Activated CD4-positive, alpha-beta T cell treated with anti-CD3 and anti-CD28 coated beads, Interleukin-2, Interleukin-4, amounts not matched to agents 100 ng/mL and 50 ng/mL, durations not matched to agents 16 hours and 8 hours (primary cell): ENCODE data around the gene CNFN.

ENCODE experiments used
- DNase-seq: peaks from one replicate; pipeline ENCODE4 v3.0.0-alpha.2; 2020; ENCODE audit warnings: low spot score

Gene CNFN, protein sequence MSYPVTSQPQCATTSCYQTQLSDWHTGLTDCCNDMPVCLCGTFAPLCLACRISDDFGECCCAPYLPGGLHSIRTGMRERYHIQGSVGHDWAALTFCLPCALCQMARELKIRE

DNA sequence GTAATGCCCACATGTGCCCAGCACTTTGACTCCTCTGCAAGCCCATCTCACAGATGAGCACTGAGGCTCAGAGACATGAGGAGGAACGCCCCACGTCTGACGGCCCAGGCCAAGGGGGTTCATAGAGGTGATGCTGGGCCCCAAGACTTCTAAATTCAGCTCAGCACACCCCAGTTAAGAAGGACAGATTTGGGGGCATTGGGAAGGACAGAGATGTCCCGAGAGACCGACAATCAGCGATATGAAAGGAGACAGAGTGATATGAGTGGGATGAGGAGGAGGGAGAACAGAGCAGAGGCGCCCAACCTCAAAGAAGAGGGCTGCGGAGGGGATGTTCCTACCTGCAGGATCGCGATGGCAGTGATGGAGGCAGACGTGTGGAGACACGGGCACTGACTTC lies at the start of gene CNFN:
Gene CNFN (minus strand): TSS at position 399 of the 400 bp plus-strand sequence. CDS start 1,260 bp downstream, outside the sequence.
- no peak for DNase-seq

DNA sequence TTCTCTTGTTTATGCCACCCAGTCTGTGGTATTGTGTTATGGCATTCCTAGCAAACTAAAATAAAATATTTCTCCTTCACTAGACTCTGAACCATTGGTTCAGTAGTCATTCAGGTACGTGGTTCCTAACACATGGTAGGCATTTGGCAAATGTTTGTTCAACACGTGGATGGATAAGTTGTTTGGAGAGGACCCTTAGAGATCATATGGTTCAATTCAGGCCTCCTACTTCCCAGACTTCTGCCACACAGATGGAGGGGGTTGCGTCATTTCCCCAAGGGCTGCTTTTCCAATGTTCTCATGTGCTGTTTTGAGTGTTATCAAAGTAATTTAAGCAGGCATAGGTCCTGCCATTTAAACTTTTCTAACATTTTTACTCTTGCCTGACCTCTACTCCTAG lies 45.9 kb upstream of the CNFN start:
- no peak for DNase-seq

DNA sequence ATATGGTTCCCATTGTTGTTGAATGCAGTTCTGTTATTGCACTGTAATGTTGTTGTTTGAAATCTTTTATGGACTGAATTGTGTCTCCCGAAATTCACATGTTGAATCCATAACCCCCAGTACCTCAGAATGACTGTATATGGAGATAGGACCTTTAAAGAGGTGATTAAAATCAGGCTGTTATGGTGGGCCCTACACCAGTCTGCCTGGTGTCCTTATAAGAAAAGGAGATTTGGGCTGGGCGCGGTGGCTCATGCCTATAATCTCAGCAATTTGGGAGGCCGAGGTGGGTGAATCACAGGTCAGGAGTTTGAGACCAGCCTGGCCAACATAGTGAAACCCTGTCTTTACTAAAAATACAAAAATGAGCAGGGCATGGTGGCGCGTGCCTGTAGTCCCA lies 45.2 kb upstream of the CNFN start:
- DNase-seq = no peak

DNA sequence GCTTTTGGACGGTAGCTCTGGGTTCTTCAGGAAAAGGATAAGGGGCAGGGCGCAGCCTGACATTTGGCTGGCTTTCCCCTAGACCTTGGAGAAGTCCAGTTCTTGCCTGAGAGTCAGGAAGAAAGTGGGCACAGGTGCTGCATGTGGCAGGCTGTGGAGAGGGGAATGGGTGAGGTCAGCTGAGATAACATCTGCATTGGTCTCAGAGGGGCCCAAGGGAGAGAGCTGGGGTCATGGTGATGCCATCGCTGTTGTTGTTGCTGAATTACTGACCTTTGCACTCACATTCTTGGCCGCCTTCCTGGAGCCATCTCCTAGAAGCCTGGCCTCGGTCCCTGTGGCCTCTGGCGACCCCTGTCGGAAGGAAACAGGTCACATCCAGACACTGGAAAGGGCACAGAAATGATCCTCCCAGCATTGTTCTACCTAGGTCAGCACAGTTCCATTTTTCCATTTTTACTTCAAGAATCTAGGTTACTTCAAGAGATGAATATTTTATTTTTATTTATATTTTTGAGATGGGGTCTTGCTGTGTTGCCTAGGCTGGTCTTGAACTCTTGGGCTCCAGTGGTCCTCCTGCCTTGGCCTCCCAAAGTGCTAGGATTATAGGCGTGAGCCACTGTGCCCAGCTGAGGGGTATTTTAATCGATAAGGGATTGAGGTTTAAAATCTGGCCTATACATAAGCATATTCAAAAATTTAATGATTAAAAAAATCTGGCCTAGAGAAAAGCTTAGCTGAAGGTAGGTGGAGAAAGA lies 43.6 kb upstream of the CNFN start:
- DNase-seq = peak; percentile 59

DNA sequence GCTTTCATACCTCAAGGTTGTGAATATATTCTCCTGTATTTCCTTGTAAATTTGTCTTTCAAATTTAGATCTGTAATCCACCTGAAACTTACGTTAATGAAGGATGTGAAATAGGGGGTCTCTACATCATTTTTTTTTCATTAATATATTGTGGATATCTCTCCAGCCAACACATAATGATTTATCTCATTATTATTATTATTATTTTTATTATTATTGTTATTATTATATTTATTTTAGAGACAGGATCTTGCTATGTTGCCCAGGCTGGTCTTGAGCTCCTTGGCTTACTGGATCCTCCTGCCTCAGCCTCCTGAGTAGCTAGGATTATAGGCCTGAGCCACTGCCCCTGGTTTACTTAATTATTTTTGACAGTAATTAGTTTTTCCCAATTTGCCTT lies 41.4 kb upstream of the CNFN start:
- no peak for DNase-seq

DNA sequence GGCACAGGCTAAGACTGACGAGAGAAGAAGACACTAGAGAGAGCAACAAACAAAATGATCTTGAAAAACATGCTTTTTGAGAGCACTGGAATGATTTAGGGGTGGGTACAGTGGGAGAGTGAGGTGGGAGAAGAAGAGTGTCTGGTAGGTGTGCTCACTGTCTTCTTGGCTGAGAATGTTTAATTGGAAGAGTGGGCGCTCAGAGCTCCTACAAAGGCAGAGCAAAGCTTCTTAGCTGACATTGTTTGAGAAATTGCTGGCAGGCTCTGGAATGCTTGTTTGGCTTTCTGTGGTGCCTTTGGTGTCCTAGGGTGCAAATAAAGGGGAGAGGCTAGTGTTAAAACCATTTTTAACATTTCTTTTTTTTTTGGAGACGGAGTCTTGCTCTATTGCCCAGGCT lies 38.6 kb upstream of the CNFN start:
- no peak for DNase-seq

DNA sequence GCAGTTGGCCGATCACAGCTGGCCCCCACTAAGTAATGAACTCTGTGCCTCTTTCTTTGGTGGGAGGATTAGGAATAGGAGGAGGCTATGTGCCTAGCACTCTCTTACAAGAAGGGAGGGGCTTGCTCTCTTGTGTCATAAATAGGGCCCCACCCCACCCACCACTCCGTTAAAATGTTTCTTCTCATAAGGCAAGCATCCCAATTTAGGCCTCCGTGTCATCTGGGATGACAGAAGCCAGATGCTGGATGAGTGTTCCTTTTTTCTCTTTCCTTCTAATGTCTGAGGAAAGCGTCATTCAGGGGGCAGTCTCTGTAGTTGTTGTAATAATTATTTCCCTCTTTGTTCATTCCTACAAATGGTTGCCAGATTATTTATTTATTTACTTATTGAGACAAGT lies 37.2 kb upstream of the CNFN start, which contains the start of gene LIPE:
Gene LIPE (minus strand): TSS at position 76 of the 400 bp plus-strand sequence. CDS start 239 bp downstream, outside the sequence.
- DNase-seq = no peak

DNA sequence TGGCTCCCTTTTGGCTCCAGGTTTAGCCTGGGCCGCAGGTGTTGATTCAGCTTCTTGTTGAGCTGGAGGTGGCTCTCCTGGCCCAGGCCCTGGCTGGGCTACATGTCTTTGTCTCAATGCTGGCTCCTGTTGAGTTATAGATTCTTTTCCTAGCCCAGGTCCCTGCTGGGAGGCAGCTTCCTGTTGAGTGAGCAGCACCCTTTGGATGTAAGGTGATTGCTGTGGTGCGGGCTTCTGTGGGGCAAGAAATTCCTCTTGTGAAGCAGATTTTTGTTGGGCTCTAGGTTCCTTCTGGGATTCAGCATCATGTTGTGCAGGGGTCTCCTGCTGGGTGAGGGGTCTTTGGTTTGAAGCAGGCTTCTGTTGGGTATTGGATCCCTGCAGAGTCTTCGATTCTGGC lies 36.5 kb upstream of the CNFN start:
- DNase-seq = no peak

DNA sequence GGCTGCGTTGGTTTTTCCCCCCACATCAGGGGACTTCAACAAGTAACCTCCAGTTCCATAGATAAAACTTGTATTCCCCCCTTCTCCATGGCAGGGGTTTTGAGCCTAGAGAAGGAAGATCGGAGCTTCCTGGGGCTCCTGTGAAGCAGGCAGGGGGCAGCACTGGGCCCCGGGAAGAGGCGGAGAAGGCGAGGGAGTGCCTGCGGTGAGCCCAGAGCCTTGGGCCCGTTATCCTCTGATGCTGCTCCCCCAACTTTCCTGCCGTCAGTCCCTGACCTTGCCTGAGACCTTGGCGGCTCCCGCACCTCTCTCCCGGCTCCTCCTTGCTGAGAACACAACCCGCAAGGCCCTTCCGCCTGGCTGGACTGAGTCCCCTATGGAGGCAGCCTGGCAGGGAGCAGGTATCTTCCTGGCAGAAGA lies 34.6 kb upstream of the CNFN start:
- DNase-seq = no peak

DNA sequence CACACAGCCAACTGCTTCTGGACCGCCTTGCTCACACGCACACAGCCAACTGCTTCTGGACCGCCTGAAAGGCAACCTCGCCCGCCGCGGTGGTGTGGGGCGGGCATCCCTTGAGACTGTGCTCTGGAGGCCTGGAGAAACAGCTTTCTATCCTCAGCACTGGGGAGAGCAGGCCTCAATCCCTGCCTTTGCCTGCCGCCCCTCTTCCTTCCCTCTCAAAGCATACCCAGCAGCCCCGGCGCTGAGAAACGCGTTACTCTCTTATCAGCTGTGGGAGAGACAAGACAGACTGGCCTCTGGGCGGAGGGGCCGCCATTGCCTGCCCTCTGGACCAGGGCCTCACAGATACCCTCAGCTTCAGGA lies 34.2 kb upstream of the CNFN start:
- no peak for DNase-seq

DNA sequence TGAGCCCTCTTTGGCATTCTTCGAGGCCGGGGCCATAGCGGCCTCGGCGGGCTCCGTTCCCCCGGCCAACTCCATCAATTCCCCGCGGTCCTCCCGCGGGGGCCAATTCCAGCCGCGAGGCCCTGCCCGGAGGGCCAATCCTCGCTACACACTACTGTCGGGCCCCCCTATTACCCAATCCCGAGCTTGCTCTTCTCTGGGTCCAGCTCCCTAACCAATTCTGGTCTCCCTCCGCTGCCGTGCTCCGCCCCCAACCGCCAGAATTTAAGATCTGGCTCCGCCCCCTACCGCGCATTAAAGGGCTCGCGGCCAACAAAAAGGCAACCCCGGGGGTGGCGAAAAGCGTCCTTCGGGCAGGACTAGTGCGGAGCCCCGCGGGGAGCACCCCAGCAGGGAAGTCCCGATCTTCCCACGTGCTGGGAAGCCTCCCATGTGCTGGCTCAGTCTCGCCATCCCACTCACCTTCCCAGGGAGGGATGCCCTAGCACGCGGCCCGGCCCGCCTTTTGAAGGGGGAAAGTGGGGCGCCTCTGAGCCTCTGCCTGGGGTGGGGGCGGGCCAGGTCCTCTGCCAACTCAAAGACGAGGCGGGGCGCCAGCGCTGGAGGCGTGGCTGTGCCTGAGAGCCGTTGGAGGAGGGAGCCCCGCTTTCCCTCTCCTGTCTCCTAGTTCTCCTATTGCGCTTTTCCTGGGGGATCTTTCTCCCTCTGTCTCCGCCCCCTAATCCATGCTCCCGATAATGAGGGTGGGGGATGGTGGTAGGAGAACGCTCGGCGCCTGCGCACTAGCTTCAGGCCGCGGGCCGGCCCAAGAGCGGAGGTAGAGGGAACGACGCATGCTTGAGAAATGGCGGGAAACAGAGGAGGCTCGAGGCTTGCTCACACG lies 33.6 kb upstream of the CNFN start:
- peak; percentile 94 for DNase-seq

DNA sequence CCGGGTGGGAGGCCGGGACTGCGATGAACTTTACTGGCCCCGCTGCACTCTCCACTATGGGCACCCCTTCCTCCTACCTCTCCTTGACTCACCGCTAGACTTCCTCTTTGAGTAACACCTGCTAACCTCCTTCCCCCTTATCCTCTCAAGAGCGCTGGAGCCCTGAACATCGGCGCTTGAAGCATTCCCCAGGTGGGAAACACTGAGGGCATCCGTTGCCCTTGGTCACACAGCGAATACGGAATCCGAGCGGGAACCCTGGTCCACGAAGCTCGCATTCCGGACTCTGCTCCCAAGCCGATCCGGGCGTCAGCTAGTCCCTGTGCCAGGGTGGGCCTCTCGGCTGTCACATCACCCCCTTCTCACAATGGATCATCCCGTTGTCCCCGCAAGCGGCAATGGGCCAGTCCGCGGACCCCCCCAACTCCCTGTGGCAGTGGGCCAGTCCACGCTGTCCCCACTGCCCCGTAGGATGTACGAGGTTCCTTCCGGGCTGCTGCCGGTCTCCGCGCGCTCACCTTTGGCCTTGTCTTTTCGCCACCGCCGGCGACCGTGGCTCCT lies 32.9 kb upstream of the CNFN start:
- peak; percentile 37 for DNase-seq

DNA sequence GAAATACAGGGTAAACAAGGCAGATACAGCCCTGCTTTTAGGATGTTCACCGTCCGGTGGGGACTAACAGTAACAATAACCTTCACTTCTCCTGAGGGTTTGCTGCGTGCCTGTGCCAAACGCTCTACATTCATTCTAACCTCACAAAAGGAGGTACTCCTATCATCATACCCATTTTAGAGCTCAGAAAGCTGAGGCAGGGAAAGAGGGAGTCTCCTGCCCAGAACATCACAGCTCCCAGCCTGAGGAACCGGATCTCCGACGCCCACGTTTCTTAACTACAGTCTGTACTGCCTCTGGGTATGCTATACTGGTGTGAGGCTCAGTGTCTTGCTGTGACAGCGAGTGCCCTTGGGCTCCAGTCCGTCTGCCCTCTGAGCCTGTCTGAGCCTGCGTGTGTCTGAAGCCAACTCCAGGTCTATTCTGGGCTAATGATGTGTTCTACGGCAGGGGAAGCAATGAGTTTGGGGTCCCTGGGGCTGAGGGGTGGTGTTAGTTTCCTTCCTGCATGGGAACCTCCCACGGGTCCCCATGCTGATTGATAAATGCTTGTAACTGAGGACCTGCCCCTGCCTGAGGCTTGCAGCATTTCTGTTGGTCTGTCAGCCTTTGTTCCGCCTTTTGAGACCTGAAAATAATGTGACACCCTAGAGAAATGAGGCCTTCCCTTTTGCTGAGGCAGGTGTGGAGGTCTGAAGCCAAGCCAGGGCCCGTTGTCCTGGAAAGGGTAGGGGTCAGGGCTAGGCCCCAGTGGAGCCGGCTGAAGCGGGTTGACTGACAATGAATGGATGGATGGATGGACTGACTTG lies 32.2 kb upstream of the CNFN start:
- DNase-seq = no peak

DNA sequence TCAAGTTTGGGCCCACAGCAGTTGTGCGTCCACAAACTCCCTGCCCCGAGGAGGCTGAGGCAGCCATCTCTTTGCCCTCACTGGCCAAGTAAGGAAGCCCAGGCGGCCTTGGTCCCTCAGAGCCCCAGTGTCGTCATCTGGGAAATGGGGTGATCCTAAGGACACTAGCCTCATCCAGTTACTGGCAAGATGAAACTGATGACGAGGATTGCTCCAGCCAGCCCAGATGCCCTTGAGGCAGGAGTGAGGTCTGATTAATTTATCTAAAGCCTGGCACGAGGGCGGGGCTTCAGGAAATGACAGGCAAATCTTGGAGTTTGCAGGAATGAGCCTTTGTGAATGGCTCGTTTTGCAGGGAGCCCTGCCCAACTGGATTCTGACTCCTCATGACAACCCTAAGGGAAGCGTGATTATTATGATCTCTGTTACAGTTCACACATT lies 31.5 kb upstream of the CNFN start:
- DNase-seq = no peak

DNA sequence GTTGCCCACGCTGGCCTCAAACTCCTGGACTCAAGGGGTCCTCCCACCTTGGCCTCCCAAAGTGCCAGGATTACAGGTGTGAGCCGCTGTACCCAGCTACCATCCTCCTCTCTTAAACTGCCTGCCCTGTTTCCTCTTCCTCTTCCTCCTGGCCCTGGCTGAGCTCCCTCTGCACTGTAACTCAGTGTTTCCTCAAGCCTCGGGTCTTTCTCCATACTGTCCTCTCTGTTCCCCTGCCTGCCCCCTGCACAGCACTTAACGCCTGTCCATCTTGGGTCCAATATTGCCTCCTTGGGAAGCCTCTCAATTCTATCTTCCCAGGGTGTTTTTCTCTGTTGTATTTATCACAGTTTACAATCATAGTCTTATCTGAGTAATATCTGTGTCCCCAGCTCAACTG lies 31.0 kb upstream of the CNFN start:
- DNase-seq = no peak

DNA sequence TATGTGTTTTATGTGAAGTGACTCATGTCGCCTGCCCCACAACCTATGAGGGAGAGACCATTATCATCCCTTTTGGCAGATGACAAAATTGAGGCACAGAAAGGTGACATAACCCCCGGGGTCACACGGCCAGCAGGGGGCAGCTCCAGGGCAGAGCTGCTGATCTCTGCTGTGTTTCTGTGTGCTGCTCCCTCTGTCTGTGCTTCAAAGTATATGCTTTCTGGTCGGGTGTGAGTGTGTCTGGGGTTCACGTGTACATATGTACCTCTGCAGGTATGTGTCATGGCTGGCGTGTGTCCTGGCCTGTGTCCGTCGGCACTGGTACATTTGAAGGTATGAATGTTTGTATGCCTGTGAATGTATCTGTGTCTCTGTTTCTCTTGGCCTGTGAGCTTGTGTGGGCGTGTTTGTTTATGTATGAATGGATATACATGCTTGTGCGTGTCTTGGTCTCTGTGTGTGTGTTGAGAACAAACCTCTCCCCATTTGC lies 30.0 kb upstream of the CNFN start:
- DNase-seq = peak; percentile 78

DNA sequence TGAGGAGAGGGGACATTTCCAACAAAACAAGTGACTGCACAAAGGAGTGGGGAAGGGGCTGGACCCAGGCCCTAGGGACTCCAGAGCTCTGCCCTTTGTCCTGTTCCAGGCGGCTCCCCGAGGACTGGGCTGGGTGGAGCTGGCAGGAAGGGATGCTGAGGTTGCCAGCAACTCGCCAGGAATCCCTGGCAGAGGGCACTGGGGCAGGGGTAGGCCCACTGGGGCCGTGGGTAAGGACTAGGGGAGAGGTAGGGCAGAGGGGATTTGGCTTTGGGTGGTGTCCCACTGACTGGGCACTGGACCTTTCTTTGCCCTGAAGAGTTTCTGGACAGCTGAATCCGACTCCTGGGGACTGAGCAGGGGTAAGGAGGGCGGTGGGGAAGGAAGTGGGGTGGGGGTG lies 29.2 kb upstream of the CNFN start:
- no peak for DNase-seq

DNA sequence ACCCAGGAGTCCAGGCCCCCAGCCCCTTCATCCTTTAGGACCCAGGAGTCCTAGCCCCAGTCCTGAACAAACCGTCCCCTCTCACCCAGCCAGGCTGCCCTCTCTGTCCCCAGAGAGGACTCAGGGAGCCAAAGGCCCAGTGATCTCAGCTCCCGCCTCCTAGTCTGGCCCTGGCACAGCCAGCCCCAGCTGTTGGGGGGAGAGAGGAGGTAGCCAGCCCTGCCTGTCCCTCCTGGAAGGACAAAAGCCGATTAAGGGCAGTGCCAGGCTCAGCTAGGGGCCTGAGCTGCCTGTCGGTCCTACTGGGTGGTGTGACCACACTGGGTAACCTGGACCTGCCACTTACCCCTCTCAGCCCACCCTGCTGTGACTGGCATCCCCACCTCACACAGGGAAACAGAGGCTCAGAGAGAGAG lies 22.6 kb upstream of the CNFN start:
- no peak for DNase-seq

DNA sequence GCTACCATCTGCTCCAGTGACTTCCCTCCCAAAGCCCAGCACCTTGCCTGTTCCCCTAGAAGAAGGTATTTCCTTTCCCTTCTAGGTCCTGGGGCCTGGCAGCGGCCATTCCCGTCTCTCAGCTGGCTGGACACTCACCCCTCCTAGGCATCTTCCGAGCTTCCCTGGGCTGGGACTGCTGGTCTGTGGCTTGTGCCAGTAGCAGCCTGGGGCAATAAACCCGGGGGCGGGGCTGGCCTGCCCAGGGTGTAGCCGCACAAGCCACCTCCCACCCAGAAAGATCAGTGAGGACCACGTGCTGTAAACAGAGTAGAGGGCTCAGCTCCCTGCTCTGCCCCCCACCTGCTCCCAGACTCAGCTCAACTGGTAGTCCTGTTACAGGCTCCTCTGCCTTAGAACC lies 22.1 kb upstream of the CNFN start:
- no peak for DNase-seq

DNA sequence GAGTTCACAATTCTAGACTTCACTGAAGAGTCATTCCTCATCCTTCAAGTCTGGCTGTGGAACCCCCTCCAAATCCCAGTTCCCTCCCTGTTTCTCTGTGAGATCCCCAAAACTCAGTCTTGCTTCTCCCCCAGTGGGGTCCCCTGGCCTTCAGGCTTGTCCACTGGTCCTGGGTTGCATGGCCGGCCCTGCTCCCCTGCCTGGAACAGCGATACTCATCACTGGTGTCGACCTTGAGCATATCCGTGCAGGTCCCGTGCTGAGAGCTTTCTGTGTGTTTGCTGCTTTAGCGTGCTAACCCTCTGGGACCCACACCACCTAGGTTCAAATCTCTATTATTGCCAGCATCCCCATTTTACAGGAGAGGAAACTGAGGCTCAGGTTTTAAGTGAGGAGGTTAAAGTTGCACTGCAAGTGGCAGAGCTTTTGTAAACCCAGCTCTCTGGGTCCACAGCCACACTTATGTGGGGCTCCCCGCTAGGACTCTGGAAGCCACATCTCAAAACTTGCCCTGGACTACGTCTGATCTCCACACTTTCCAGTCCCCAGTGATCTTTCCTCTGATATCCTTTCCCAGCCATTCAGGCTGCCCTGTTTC lies 21.6 kb upstream of the CNFN start:
- DNase-seq = no peak

DNA sequence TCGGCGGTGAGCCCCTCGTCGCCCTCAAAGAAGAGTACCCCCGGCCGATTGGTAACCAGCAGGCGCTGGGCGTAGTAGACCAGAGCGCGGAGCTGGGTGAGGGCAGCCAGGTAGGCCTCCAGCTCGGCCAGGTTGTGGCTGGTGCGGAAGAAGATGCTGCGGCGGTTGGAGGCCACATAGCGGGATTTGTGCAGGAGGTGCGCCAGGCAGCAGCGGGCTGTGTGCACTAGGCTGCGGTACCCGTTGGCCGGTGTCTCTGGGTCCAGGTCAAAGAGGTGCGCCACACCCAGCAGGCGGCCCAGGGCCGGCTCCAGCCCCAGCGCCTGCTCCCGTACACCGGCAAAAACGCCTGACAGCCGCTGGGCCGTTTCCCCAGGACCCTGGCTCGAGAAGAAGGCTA lies 20.3 kb upstream of the CNFN start:
- DNase-seq = no peak
